Activated naive CD4-positive, alpha-beta T cell treated with anti-CD3 and anti-CD28 coated beads, Interleukin-2, amount 50 U/mL, for 72 hours (primary cell): Measurements from ENCODE around the gene CASP9. TPM values are rescaled to one million over a fixed set of nuclear protein-coding genes. Genes with fewer than 3 reads are reported as not detected.
"Not testable (repeated sequence)": the region's sequence is repeated elsewhere in the genome, so short reads cannot be mapped to it uniquely, and the experiment has no call there.

ENCODE experiments used
- ATAC-seq, 2 donors: fragments of 150-1000 bp; cut with Tn5 transposase; 2 replicates each; pipeline ENCODE4 v1.10.0; 2021; ENCODE audit warnings: mild to moderate bottlenecking in 2 of 2, moderate library complexity in 2 of 2
- DNase-seq, 2 donors: peaks; one replicate each; pipeline ENCODE4 v3.0.0; 2021 to 2022; ENCODE audit warnings: low spot score in 2 of 2
- H3K27ac Mint-ChIP-seq, 2 donors: one replicate each; pipeline ENCODE4 v1.8.0; 2022; ENCODE audit warnings: mild to moderate bottlenecking in 2 of 2, mixed read lengths in 2 of 2
- H3K36me3 Mint-ChIP-seq, 2 donors: one replicate each; pipeline ENCODE4 v1.8.0; 2022; ENCODE audit warnings: mixed read lengths in 2 of 2
- H3K9me3 Mint-ChIP-seq, 2 donors: one replicate each; pipeline ENCODE4 v1.8.0; 2022; ENCODE audit warnings: mixed read lengths in 2 of 2
- total RNA-seq, 2 donors: library from RNA; stranded (reverse); gene quantifications; one replicate each; pipeline ENCODE4 v1.2.3, GENCODE V29; 2022

CASP9 gene
- total RNA-seq, 2 donors from 2014 or later: 12.0 to 16.9 TPM

GRCh38 chr1:15513192-15513591 is 10.8 kb downstream of the CASP9 start:
- H3K9me3 Mint-ChIP-seq: no peaks in the 10 kb centered on the region
- H3K36me3 Mint-ChIP-seq: peaks cover 8 to 19% of the 10 kb centered on the region in 2 donors
- no peak overlapping the region for H3K27ac Mint-ChIP-seq
- DNase-seq: no peak
- no peak for ATAC-seq

- Mint-ChIP-seq H3K9me3 (no peaks in the 10 kb centered on the region), H3K36me3 (peaks cover 0 to 7% of the 10 kb centered on the region in 2 donors), H3K27ac (peak overlapping the region in 1 of 2 donors; percentile 75)
- ATAC-seq: no peak
- no peak for DNase-seq
These were observed 13.2 kb downstream of the CASP9 start for GRCh38 chr1:15510611-15511405.

- H3K9me3 Mint-ChIP-seq: no peaks in the 10 kb centered on the region
These were observed 14.4 kb downstream of the CASP9 start for GRCh38 chr1:15509586-15509985.

GRCh38 chr1:15508700-15509487 is 15.1 kb downstream of the CASP9 start:
- Mint-ChIP-seq H3K9me3 (no peaks in the 10 kb centered on the region), H3K27ac (no peak overlapping the region), H3K36me3 (no peaks in the 10 kb centered on the region)
- ATAC-seq (no peak), DNase-seq (no peak)

More at GRCh38 chr1:15509586-15509985, 14.4 kb downstream of the CASP9 start:
- ATAC-seq (no peak), DNase-seq (no peak)
- Mint-ChIP-seq H3K27ac (no peak overlapping the region), H3K36me3 (no peaks in the 10 kb centered on the region)

- no peak for DNase-seq
- Mint-ChIP-seq H3K27ac (no peak overlapping the region), H3K36me3 (no peaks in the 10 kb centered on the region), H3K9me3 (no peaks in the 10 kb centered on the region)
- no peak for ATAC-seq
These were observed 16.7 kb downstream of the CASP9 start for GRCh38 chr1:15507278-15507677.

DNA sequence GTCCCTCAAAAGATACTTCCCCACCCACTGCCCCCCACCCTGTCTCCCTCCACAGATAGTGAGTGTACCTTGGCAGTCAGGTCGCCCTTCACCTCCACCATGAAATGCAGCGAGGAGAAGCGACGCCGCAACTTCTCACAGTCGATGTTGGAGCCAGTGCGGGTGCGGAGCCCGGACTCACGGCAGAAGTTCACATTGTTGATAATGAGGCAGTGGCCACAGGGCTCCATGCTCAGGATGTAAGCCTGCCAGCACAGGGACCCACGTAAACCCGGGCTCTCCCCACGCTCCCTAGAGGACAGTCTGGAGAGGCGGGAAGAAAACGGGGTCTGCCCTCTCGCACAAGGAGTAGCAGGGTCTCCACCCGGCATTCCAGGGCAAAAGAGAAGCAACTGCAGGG is 17.2 kb downstream of the CASP9 start:
- H3K27ac Mint-ChIP-seq: no peak overlapping the region
- H3K9me3 Mint-ChIP-seq: no peaks in the 10 kb centered on the region
- H3K36me3 Mint-ChIP-seq: no peaks in the 10 kb centered on the region
- DNase-seq (no peak), ATAC-seq (no peak)

DNA sequence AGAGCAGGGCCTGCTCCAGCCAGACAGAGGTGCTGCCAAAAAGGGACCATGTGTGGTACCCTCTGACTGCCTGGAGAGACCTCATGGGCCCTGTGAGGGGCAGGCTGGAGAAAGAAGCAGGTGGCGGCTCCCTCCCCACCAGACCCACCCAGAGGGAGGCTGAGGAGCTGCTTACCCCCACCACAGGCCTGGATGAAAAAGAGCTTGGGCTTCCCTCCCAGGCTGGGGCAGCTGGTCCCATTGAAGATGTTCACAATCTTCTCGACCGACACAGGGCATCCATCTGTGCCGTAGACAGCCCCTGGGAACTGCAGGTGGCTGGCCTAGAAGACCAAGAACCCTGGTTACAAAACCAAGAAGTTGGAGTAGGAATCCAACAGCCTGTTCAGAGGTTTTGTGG is 19.6 kb downstream of the CASP9 start:
- ATAC-seq (no peak), DNase-seq (no peak)
- Mint-ChIP-seq H3K9me3 (no peaks in the 10 kb centered on the region), H3K27ac (no peak overlapping the region), H3K36me3 (no peaks in the 10 kb centered on the region)

- ATAC-seq (peak; percentile 49 to 66), DNase-seq (peak in 1 of 2 donors; percentile 73)
- peak overlapping the region; percentile 58 to 79 for H3K27ac Mint-ChIP-seq
- H3K36me3 Mint-ChIP-seq: no peaks in the 10 kb centered on the region
- H3K9me3 Mint-ChIP-seq: no peaks in the 10 kb centered on the region
These were observed 22.6 kb downstream of the CASP9 start for GRCh38 chr1:15501208-15502032.

- no peaks in the 10 kb centered on the region for H3K36me3 Mint-ChIP-seq
- H3K27ac Mint-ChIP-seq: no peak overlapping the region
- DNase-seq (no peak), ATAC-seq (no peak)
- no peaks in the 10 kb centered on the region for H3K9me3 Mint-ChIP-seq
These were observed 23.5 kb downstream of the CASP9 start for GRCh38 chr1:15500184-15501178.

DNA sequence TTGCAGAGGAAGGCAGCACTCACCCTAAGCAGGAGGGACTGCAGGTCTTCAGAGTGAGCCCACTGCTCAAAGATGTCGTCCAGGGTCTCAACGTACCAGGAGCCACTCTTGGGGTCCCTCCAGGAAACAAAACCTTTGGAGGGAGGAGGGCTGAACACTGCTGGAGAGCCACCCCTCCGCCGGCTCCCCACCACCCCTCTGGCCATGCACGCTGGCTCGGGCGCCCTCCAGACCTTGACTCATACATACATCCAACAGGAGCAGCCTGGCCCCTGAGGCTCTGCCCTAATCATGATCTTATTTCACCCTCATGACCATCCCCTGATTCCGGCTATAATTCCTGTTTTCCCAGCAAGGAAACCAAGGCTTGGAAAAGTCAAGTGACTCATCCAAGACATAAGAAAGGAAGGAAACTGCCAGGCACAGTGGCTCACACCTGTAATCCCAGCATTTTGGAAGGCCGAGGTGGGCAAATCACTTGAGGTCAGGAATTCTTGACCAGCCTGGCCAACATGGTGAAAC is 30.1 kb downstream of the CASP9 start:
- no peak for DNase-seq
- H3K9me3 Mint-ChIP-seq: no peaks in the 10 kb centered on the region
- ATAC-seq: no peak
- H3K36me3 Mint-ChIP-seq: peaks cover 0 to 12% of the 10 kb centered on the region in 2 donors
- H3K27ac Mint-ChIP-seq: no peak overlapping the region

- DNase-seq: no peak
- Mint-ChIP-seq H3K36me3 (peaks cover 0 to 13% of the 10 kb centered on the region in 2 donors), H3K9me3 (no peaks in the 10 kb centered on the region), H3K27ac (no peak overlapping the region)
- no peak for ATAC-seq
These were observed 31.4 kb downstream of the CASP9 start for GRCh38 chr1:15492596-15492995.

DNA sequence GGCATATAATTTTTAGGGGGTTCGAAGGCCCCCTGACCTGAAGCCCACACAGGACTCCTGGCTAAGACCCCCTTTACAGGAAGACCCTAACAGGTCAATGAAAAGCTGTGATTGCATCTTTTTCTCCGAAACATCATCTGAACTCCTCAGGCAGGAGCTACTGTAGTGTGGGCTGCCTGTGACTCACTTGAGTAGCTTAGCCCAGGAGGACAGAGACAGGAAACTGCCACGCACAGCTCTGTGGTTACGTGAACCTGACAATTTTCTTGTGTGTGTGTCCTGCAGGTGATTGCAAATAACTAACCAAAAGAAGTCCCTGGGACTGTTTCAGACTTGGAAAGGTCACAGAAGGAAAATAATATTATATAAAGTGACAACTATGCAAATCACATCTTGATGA is 33.0 kb downstream of the CASP9 start:
- DNase-seq, H3K9me3 Mint-ChIP-seq, H3K27ac Mint-ChIP-seq: not testable (repeated sequence)
- peak; percentile 72 to 73 for ATAC-seq
- H3K36me3 Mint-ChIP-seq: peaks cover 0 to 13% of the 10 kb centered on the region in 2 donors

GRCh38 chr1:15489052-15489736 is 34.8 kb downstream of the CASP9 start:
- no peaks in the 10 kb centered on the region for H3K9me3 Mint-ChIP-seq
- ATAC-seq (no peak), DNase-seq (no peak)
- H3K36me3 Mint-ChIP-seq: peaks cover 0 to 9% of the 10 kb centered on the region in 2 donors
- peak overlapping the region in 1 of 2 donors; percentile 50 for H3K27ac Mint-ChIP-seq

DNA sequence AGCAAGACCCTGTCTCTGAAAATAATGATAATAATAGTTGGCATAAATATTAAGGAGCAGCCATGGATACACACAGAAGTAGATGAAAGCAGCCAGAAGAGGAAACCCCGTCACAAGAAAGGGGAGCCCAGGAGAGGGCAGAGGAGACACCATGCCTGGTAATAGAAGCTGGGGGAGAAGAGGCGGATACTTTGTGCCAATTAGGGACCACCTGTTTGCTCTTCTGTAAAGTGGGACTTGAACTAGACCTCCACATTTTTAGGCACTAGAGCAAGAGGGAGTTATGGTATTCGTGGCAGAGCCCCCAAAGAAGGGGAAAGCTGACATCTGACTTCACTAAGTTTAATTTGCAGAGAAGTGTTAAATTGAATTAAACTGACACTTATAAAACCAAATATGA is 35.6 kb downstream of the CASP9 start:
- no peak for ATAC-seq
- Mint-ChIP-seq H3K27ac (no peak overlapping the region), H3K9me3 (no peaks in the 10 kb centered on the region), H3K36me3 (peaks cover 0 to 9% of the 10 kb centered on the region in 2 donors)
- DNase-seq: no peak
